Parathyroid adenoma (tissue), 2 donors: Measurements from ENCODE around the gene HSD17B1.

Source experiments
- H2AFZ ChIP-seq: fragments of 300-600 bp; sonication (generic); one replicate; pipeline ENCODE4 v1.7.0; 2017; ENCODE audit warnings: antibody characterized with exemption, mild to moderate bottlenecking
- H3K27ac ChIP-seq: fragments of 300-600 bp; sonication (generic); one replicate; pipeline ENCODE4 v1.7.0; 2017
- H3K27me3 ChIP-seq: fragments of 300-600 bp; sonication (generic); one replicate; pipeline ENCODE4 v1.7.0; 2017; ENCODE audit warnings: low read length; ENCODE audit not compliant: control insufficient read depth, insufficient read depth
- H3K36me3 ChIP-seq: fragments of 300-600 bp; sonication (generic); one replicate; pipeline ENCODE4 v1.7.0; 2017; ENCODE audit warnings: low read length; ENCODE audit not compliant: control insufficient read depth, insufficient read depth
- H3K4me1 ChIP-seq: fragments of 300-600 bp; sonication (generic); one replicate; pipeline ENCODE4 v1.7.0; 2017; ENCODE audit warnings: control low read depth
- H3K4me2 ChIP-seq: fragments of 300-600 bp; sonication (generic); one replicate; pipeline ENCODE4 v1.7.0; 2017; ENCODE audit warnings: low read length
- H3K4me3 ChIP-seq: fragments of 300-600 bp; sonication (generic); one replicate; pipeline ENCODE4 v1.7.0; 2017; ENCODE audit warnings: low read depth, low read length
- H3K79me2 ChIP-seq: fragments of 300-600 bp; sonication (generic); one replicate; pipeline ENCODE4 v1.7.0; 2017; ENCODE audit warnings: control low read depth
- H3K9ac ChIP-seq: fragments of 300-600 bp; sonication (generic); one replicate; pipeline ENCODE4 v1.7.0; 2017; ENCODE audit warnings: mild to moderate bottlenecking
- H3K9me3 ChIP-seq: fragments of 300-600 bp; sonication (generic); one replicate; pipeline ENCODE4 v1.7.0; 2017; ENCODE audit warnings: low read length; ENCODE audit not compliant: control insufficient read depth
- CTCF ChIP-seq: fragments of 300-600 bp; sonication (generic); IDR thresholded peaks from one replicate; pipeline ENCODE4 v1.7.0; 2017; ENCODE audit warnings: antibody characterized with exemption, mild to moderate bottlenecking
- donor health status: primary hyperparathyroidism.

HSD17B1 gene

GRCh38 chr17:42559075-42559474, 6.4 kb downstream of the HSD17B1 start:
- H3K4me3 ChIP-seq: no peak overlapping the region
- H3K4me2 ChIP-seq: no peak overlapping the region
- no peak for TF ChIP-seq CTCF
- peaks cover 23% of the 10 kb centered on the region for H3K79me2 ChIP-seq
- no peaks in the 10 kb centered on the region for H3K36me3 ChIP-seq
- no peak overlapping the region for H3K9ac ChIP-seq
- no peaks in the 10 kb centered on the region for H3K9me3 ChIP-seq
- no peak overlapping the region for H3K27ac ChIP-seq
- H3K4me1 ChIP-seq: peaks cover 11% of the 10 kb centered on the region
- H3K27me3 ChIP-seq: no peaks in the 10 kb centered on the region
- no peak overlapping the region for H2AFZ ChIP-seq

- H3K4me3 ChIP-seq: no peak overlapping the region
These were observed 7.5 kb downstream of the HSD17B1 start for GRCh38 chr17:42560246-42560645.

GRCh38 chr17:42561897-42562387, 9.2 kb downstream of the HSD17B1 start, which contains the start of gene COASY:
COASY (plus strand) TSS chr17:42562148; CDS start chr17:42562623, 475 bp downstream.
- Histone ChIP-seq H3K4me2 (peak within 1 kb of the TSS; percentile 91), H2AFZ (peak within 1 kb of the TSS; percentile 85), H3K4me3 (peak within 1 kb of the TSS; percentile 81), H3K79me2 (peaks cover 29% of the 10 kb centered on the region), H3K27me3 (no peaks in the 10 kb centered on the region), H3K36me3 (no peaks in the 10 kb centered on the region), H3K9me3 (no peaks in the 10 kb centered on the region), H3K9ac (peak within 1 kb of the TSS; percentile 56), H3K4me1 (peaks cover 19% of the 10 kb centered on the region), H3K27ac (peak within 1 kb of the TSS; percentile 74)
- no peak for TF ChIP-seq CTCF

More at GRCh38 chr17:42560246-42560645, 7.5 kb downstream of the HSD17B1 start:
- H3K79me2 ChIP-seq: peaks cover 25% of the 10 kb centered on the region
- no peak overlapping the region for H2AFZ ChIP-seq
- no peak overlapping the region for H3K4me2 ChIP-seq
- H3K27me3 ChIP-seq: no peaks in the 10 kb centered on the region
- peaks cover 11% of the 10 kb centered on the region for H3K4me1 ChIP-seq
- H3K9ac ChIP-seq: no peak overlapping the region
- no peaks in the 10 kb centered on the region for H3K9me3 ChIP-seq
- no peaks in the 10 kb centered on the region for H3K36me3 ChIP-seq
- no peak overlapping the region for H3K27ac ChIP-seq
- no peak for TF ChIP-seq CTCF

- H3K9me3 ChIP-seq: no peaks in the 10 kb centered on the region
- H3K79me2 ChIP-seq: peaks cover 29% of the 10 kb centered on the region
- peak overlapping the region; percentile 81 for H3K4me3 ChIP-seq
- H2AFZ ChIP-seq: peak overlapping the region; percentile 85
- TF ChIP-seq CTCF: no peak
- H3K27me3 ChIP-seq: no peaks in the 10 kb centered on the region
- H3K4me2 ChIP-seq: peak overlapping the region; percentile 91
- H3K27ac ChIP-seq: peak overlapping the region; percentile 74
- H3K36me3 ChIP-seq: no peaks in the 10 kb centered on the region
- H3K4me1 ChIP-seq: peaks cover 20% of the 10 kb centered on the region
- H3K9ac ChIP-seq: peak overlapping the region; percentile 56
These were observed 9.8 kb downstream of the HSD17B1 start for GRCh38 chr17:42562388-42563142.
